ENCODE results near the gene PSMD8. TPM values are rescaled to one million over a fixed set of nuclear protein-coding genes. Genes with fewer than 3 reads are reported as not detected.

PSMD8 gene
- 201 and 203 TPM in 2 replicates for polyA plus RNA-seq (2013)

- H3K27me3 ChIP-seq (ENCODE audit: insufficient read depth, low read length): no peaks in the 10 kb centered on the region
- no peaks in the 10 kb centered on the region for H3K9me3 ChIP-seq (ENCODE audit: insufficient read depth, low read depth, low read length)
- H3K4ac ChIP-seq (ENCODE audit: low read depth, low read length): peak within 1 kb of the TSS; percentile 66
- H2BK12ac ChIP-seq (ENCODE audit: low read length): peak within 1 kb of the TSS; percentile 16
- H3K18ac ChIP-seq (ENCODE audit: low read length): peak within 1 kb of the TSS; percentile 92
- peak within 1 kb of the TSS; percentile 92 for H3K9ac ChIP-seq (ENCODE audit: low read length)
- peak within 1 kb of the TSS; percentile 97 for H3K4me3 ChIP-seq (ENCODE audit: low read depth, low read length)
- peak within 1 kb of the TSS; percentile 84 for H4K12ac ChIP-seq (ENCODE audit: low read depth, low read length)
- peaks cover 8% of the 10 kb centered on the region for H3K79me1 ChIP-seq (ENCODE audit: low read length)
- H2BK5ac ChIP-seq (ENCODE audit: low read depth, low read length, poor library complexity): peak within 1 kb of the TSS; percentile 88
- peak within 1 kb of the TSS; percentile 63 for H3K27ac ChIP-seq (ENCODE audit: low read depth, low read length)
- H2AFZ ChIP-seq (ENCODE audit: insufficient read depth, low read length, poor library complexity): peak within 1 kb of the TSS; percentile 72
- peak within 1 kb of the TSS; percentile 45 for H2AK5ac ChIP-seq (ENCODE audit: low read length)
- peak within 1 kb of the TSS; percentile 74 for H2BK120ac ChIP-seq (ENCODE audit: insufficient read depth, low read length, poor library complexity)
- peak within 1 kb of the TSS; percentile 90 for H4K91ac ChIP-seq (ENCODE audit: low read depth, low read length)
- DNase-seq: peak; percentile 100
- H3K79me2 ChIP-seq (ENCODE audit: control insufficient read depth, insufficient read depth, low read length, poor library complexity): peaks cover 12% of the 10 kb centered on the region
- WGBS (ENCODE audit: extremely low coverage, insufficient coverage, insufficient read length): no CpG with 5 or more reads among the region's 65 CpGs
- H4K8ac ChIP-seq (ENCODE audit: low read depth, low read length): peak within 1 kb of the TSS; percentile 94
- peak within 1 kb of the TSS; percentile 73 for H3K4me2 ChIP-seq (ENCODE audit: low read length)
- peaks cover 15 to 17% of the 10 kb centered on the region in 2 experiments for H3K36me3 ChIP-seq (ENCODE audit: control insufficient read depth in 1 of 2, insufficient read depth in 2 of 2, low read length in 2 of 2)
- peak within 1 kb of the TSS; percentile 93 for H3K14ac ChIP-seq (ENCODE audit: low read length)
- peaks cover 6 to 15% of the 10 kb centered on the region in 2 experiments for H3K4me1 ChIP-seq (ENCODE audit: control insufficient read depth in 1 of 2, insufficient read depth in 2 of 2, low read length in 2 of 2)
- H3K23ac ChIP-seq (ENCODE audit: low read length): no peak within 1 kb of the TSS
Measured at GRCh38 chr19:38374332-38375097, at the start of gene PSMD8. Gene PSMD8, plus strand, starts transcription at chr19:38374571. Its CDS starts 31 bp downstream, at chr19:38374602.

GRCh38 chr19:38326591-38326990 is 47.8 kb upstream of the PSMD8 start:
- Histone ChIP-seq H3K4me1 (ENCODE audit: control insufficient read depth in 1 of 2, insufficient read depth in 2 of 2, low read length in 2 of 2) (peaks cover under 1% of the 10 kb centered on the region in 2 experiments), H4K91ac (ENCODE audit: low read depth, low read length) (no peak overlapping the region), H3K36me3 (ENCODE audit: control insufficient read depth in 1 of 2, insufficient read depth in 2 of 2, low read length in 2 of 2) (peaks cover 10 to 12% of the 10 kb centered on the region in 2 experiments), H3K4me2 (ENCODE audit: low read length) (no peak overlapping the region), H3K23ac (ENCODE audit: low read length) (no peak overlapping the region), H3K9me3 (ENCODE audit: insufficient read depth, low read depth, low read length) (no peaks in the 10 kb centered on the region), H3K79me1 (ENCODE audit: low read length) (no peaks in the 10 kb centered on the region), H3K14ac (ENCODE audit: low read length) (no peak overlapping the region), H2AK5ac (ENCODE audit: low read length) (no peak overlapping the region), H3K27ac (ENCODE audit: low read depth, low read length) (no peak overlapping the region), H2BK5ac (ENCODE audit: low read depth, low read length, poor library complexity) (no peak overlapping the region), H2BK120ac (ENCODE audit: insufficient read depth, low read length, poor library complexity) (no peak overlapping the region), H3K4ac (ENCODE audit: low read depth, low read length) (no peak overlapping the region), H3K9ac (ENCODE audit: low read length) (no peak overlapping the region), H2BK12ac (ENCODE audit: low read length) (no peak overlapping the region), H4K12ac (ENCODE audit: low read depth, low read length) (no peak overlapping the region), H4K8ac (ENCODE audit: low read depth, low read length) (no peak overlapping the region), H3K4me3 (ENCODE audit: low read depth, low read length) (no peak overlapping the region), H3K27me3 (ENCODE audit: insufficient read depth, low read length) (no peaks in the 10 kb centered on the region), H3K18ac (ENCODE audit: low read length) (no peak overlapping the region), H3K79me2 (ENCODE audit: control insufficient read depth, insufficient read depth, low read length, poor library complexity) (no peaks in the 10 kb centered on the region), H2AFZ (ENCODE audit: insufficient read depth, low read length, poor library complexity) (no peak overlapping the region)
- DNase-seq: no peak
- no CpG with 5 or more reads among the region's 22 CpGs for WGBS (ENCODE audit: extremely low coverage, insufficient coverage, insufficient read length)

- no peak overlapping the region for H4K91ac ChIP-seq (ENCODE audit: low read depth, low read length)
- no peak overlapping the region for H2BK5ac ChIP-seq (ENCODE audit: low read depth, low read length, poor library complexity)
- H3K18ac ChIP-seq (ENCODE audit: low read length): no peak overlapping the region
- no peak for DNase-seq
- no CpG with 5 or more reads among the region's 7 CpGs for WGBS (ENCODE audit: extremely low coverage, insufficient coverage, insufficient read length)
- H2BK12ac ChIP-seq (ENCODE audit: low read length): no peak overlapping the region
- H3K4me3 ChIP-seq (ENCODE audit: low read depth, low read length): no peak overlapping the region
- no peak overlapping the region for H3K4me2 ChIP-seq (ENCODE audit: low read length)
- H2AK5ac ChIP-seq (ENCODE audit: low read length): no peak overlapping the region
- no peaks in the 10 kb centered on the region for H3K27me3 ChIP-seq (ENCODE audit: insufficient read depth, low read length)
- H3K4ac ChIP-seq (ENCODE audit: low read depth, low read length): no peak overlapping the region
- no peak overlapping the region for H3K23ac ChIP-seq (ENCODE audit: low read length)
- peaks cover 10 to 12% of the 10 kb centered on the region in 2 experiments for H3K36me3 ChIP-seq (ENCODE audit: control insufficient read depth in 1 of 2, insufficient read depth in 2 of 2, low read length in 2 of 2)
- H3K79me2 ChIP-seq (ENCODE audit: control insufficient read depth, insufficient read depth, low read length, poor library complexity): no peaks in the 10 kb centered on the region
- H3K9me3 ChIP-seq (ENCODE audit: insufficient read depth, low read depth, low read length): no peaks in the 10 kb centered on the region
- no peak overlapping the region for H2BK120ac ChIP-seq (ENCODE audit: insufficient read depth, low read length, poor library complexity)
- H4K8ac ChIP-seq (ENCODE audit: low read depth, low read length): no peak overlapping the region
- no peak overlapping the region for H3K9ac ChIP-seq (ENCODE audit: low read length)
- no peak overlapping the region for H4K12ac ChIP-seq (ENCODE audit: low read depth, low read length)
- no peaks in the 10 kb centered on the region for H3K4me1 ChIP-seq (ENCODE audit: control insufficient read depth in 1 of 2, insufficient read depth in 2 of 2, low read length in 2 of 2)
- no peak overlapping the region for H3K27ac ChIP-seq (ENCODE audit: low read depth, low read length)
- H2AFZ ChIP-seq (ENCODE audit: insufficient read depth, low read length, poor library complexity): no peak overlapping the region
- H3K79me1 ChIP-seq (ENCODE audit: low read length): no peaks in the 10 kb centered on the region
- H3K14ac ChIP-seq (ENCODE audit: low read length): no peak overlapping the region
Measured at GRCh38 chr19:38329651-38330050, 44.7 kb upstream of the PSMD8 start.

GRCh38 chr19:38331728-38332127 is 42.6 kb upstream of the PSMD8 start:
- H4K91ac ChIP-seq (ENCODE audit: low read depth, low read length): no peak overlapping the region
- H3K14ac ChIP-seq (ENCODE audit: low read length): no peak overlapping the region
- H4K12ac ChIP-seq (ENCODE audit: low read depth, low read length): no peak overlapping the region
- H3K9me3 ChIP-seq (ENCODE audit: insufficient read depth, low read depth, low read length): no peaks in the 10 kb centered on the region
- no peak overlapping the region for H3K9ac ChIP-seq (ENCODE audit: low read length)
- no peak overlapping the region for H2BK120ac ChIP-seq (ENCODE audit: insufficient read depth, low read length, poor library complexity)
- no peak overlapping the region for H2AFZ ChIP-seq (ENCODE audit: insufficient read depth, low read length, poor library complexity)
- no peak overlapping the region for H2BK5ac ChIP-seq (ENCODE audit: low read depth, low read length, poor library complexity)
- H3K79me1 ChIP-seq (ENCODE audit: low read length): peaks cover 7% of the 10 kb centered on the region
- H3K4me2 ChIP-seq (ENCODE audit: low read length): no peak overlapping the region
- H2BK12ac ChIP-seq (ENCODE audit: low read length): no peak overlapping the region
- no peak overlapping the region for H2AK5ac ChIP-seq (ENCODE audit: low read length)
- peaks cover 2% of the 10 kb centered on the region for H3K79me2 ChIP-seq (ENCODE audit: control insufficient read depth, insufficient read depth, low read length, poor library complexity)
- no peak overlapping the region for H3K4ac ChIP-seq (ENCODE audit: low read depth, low read length)
- no peak for DNase-seq
- no peak overlapping the region for H3K18ac ChIP-seq (ENCODE audit: low read length)
- no peak overlapping the region for H3K4me3 ChIP-seq (ENCODE audit: low read depth, low read length)
- no peak overlapping the region for H3K23ac ChIP-seq (ENCODE audit: low read length)
- no peak overlapping the region for H4K8ac ChIP-seq (ENCODE audit: low read depth, low read length)
- no CpG with 5 or more reads among the region's 1 CpG for WGBS (ENCODE audit: extremely low coverage, insufficient coverage, insufficient read length)
- no peaks in the 10 kb centered on the region for H3K27me3 ChIP-seq (ENCODE audit: insufficient read depth, low read length)
- H3K4me1 ChIP-seq (ENCODE audit: control insufficient read depth in 1 of 2, insufficient read depth in 2 of 2, low read length in 2 of 2): peaks cover 0 to 3% of the 10 kb centered on the region in 2 experiments
- no peak overlapping the region for H3K27ac ChIP-seq (ENCODE audit: low read depth, low read length)
- H3K36me3 ChIP-seq (ENCODE audit: control insufficient read depth in 1 of 2, insufficient read depth in 2 of 2, low read length in 2 of 2): peaks cover 9 to 10% of the 10 kb centered on the region in 2 experiments
